Measurements from ENCODE around the gene NOS1AP.
A peak's percentile ranks its signal among the peaks of the same experiment; 100 is the strongest.

NOS1AP gene

GRCh38 chr1:162069334-162070093, at the start of gene NOS1AP:
TSS of gene NOS1AP (plus strand) at chr1:162069691. CDS start at chr1:162070178, 487 bp downstream.
- Histone ChIP-seq H3K9me3 (replicated peaks; ENCODE audit: insufficient read depth, low read length) (no peaks in the 10 kb centered on the region), H3K4me1 (ENCODE audit: low read length) (peaks cover 10% of the 10 kb centered on the region; the same call in 1 of the 2 replicates), H3K27ac (ENCODE audit: low read length) (no peak within 1 kb of the TSS), H3F3A (ENCODE audit: insufficient read depth, low read length) (0 out of 2 replicates have a peak, but pooled peaks cover 3% of the 10 kb centered on the region), H3K27me3 (replicated peaks; ENCODE audit: insufficient read depth, low read length) (0 out of 2 replicates have a peak, but pooled peaks cover 3% of the 10 kb centered on the region), H3K4me2 (ENCODE audit: low read depth, low read length) (peak within 1 kb of the TSS; percentile 96), H3K79me2 (ENCODE audit: low read length) (peaks cover 30% of the 10 kb centered on the region), H3K9me2 (replicated peaks; ENCODE audit: insufficient read depth, low read length) (no peaks in the 10 kb centered on the region), H3K4me3 (ENCODE audit: low read length) (peak within 1 kb of the TSS; percentile 87), H4K20me1 (ENCODE audit: insufficient read depth, low read length) (0 out of 2 replicates have a peak, but pooled peaks cover 2% of the 10 kb centered on the region), H3K36me3 (replicated peaks; ENCODE audit: insufficient read depth, low read length) (no peaks in the 10 kb centered on the region), H3K9ac (ENCODE audit: low read length) (peak within 1 kb of the TSS; percentile 64), H2AFZ (ENCODE audit: low read length) (peak within 1 kb of the TSS; percentile 86)
- no peak for TF ChIP-seq EZH2phosphoT487 (IDR thresholded peaks at IDR 0.05; ENCODE audit: low read length)
- no peak for TF ChIP-seq CTCF (IDR thresholded peaks at IDR 0.05; ENCODE audit: low read length)
- TF ChIP-seq EZH2 (optimal IDR thresholded peaks at IDR 0.05; ENCODE audit: low read depth, low read length), result no peak
- peak; percentile 93 for DNase-seq

DNA sequence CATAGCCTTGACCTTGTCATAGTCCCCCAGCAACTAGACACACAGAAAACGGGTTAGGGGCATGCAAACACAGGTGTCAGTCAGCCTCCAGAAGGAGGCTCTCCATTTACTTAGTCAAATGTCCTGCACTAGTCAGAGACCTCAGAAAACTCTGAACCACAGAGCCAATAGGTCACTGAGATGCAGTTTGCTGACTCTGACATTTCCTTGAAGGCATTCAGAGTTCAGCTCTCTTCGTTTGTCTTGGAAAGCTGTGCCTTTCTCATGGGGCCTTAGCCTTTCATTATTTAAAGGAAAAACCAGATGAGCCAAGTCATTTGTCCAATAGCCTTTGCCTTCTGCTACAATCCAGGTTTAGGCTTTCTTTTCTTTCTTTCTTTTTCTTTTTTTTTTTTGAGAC, 49.3 kb upstream of the NOS1AP start:
- no peak for TF ChIP-seq EZH2phosphoT487 (IDR thresholded peaks at IDR 0.05; ENCODE audit: low read length)
- no peak for TF ChIP-seq CTCF (IDR thresholded peaks at IDR 0.05; ENCODE audit: low read length)
- H3K4me1 ChIP-seq (ENCODE audit: low read length), result no peaks in the 10 kb centered on the region
- DNase-seq, result peak; percentile 40
- no peaks in the 10 kb centered on the region for H3K79me2 ChIP-seq (ENCODE audit: low read length)
- no peak overlapping the region for H2AFZ ChIP-seq (ENCODE audit: low read length)
- H3F3A ChIP-seq (ENCODE audit: insufficient read depth, low read length), result no peaks in the 10 kb centered on the region
- peaks cover 5% of the 10 kb centered on the region; the same call in 1 of the 2 replicates for H3K27me3 ChIP-seq (replicated peaks; ENCODE audit: insufficient read depth, low read length)
- H3K9me3 ChIP-seq (replicated peaks; ENCODE audit: insufficient read depth, low read length), result no peaks in the 10 kb centered on the region
- H3K4me2 ChIP-seq (ENCODE audit: low read depth, low read length), result no peak overlapping the region
- no peaks in the 10 kb centered on the region for H3K9me2 ChIP-seq (replicated peaks; ENCODE audit: insufficient read depth, low read length)
- H3K4me3 ChIP-seq (ENCODE audit: low read length), result no peak overlapping the region
- no peak overlapping the region for H3K27ac ChIP-seq (ENCODE audit: low read length)
- no peaks in the 10 kb centered on the region for H4K20me1 ChIP-seq (ENCODE audit: insufficient read depth, low read length)
- no peaks in the 10 kb centered on the region for H3K36me3 ChIP-seq (replicated peaks; ENCODE audit: insufficient read depth, low read length)
- H3K9ac ChIP-seq (ENCODE audit: low read length), result no peak overlapping the region

GRCh38 chr1:162021124-162021523, 48.4 kb upstream of the NOS1AP start:
- no peak overlapping the region for H3K27ac ChIP-seq (ENCODE audit: low read length)
- DNase-seq, result no peak
- no peak for TF ChIP-seq EZH2phosphoT487 (IDR thresholded peaks at IDR 0.05; ENCODE audit: low read length)
- TF ChIP-seq EZH2 (optimal IDR thresholded peaks at IDR 0.05; ENCODE audit: low read depth, low read length), result no peak
- TF ChIP-seq CTCF (IDR thresholded peaks at IDR 0.05; ENCODE audit: low read length), result no peak
- H3K4me3 ChIP-seq (ENCODE audit: low read length), result no peak overlapping the region
- H2AFZ ChIP-seq (ENCODE audit: low read length), result no peak overlapping the region
- no peaks in the 10 kb centered on the region for H3F3A ChIP-seq (ENCODE audit: insufficient read depth, low read length)
- H3K4me1 ChIP-seq (ENCODE audit: low read length), result no peaks in the 10 kb centered on the region
- no peak overlapping the region for H3K9ac ChIP-seq (ENCODE audit: low read length)
- H4K20me1 ChIP-seq (ENCODE audit: insufficient read depth, low read length), result no peaks in the 10 kb centered on the region
- H3K4me2 ChIP-seq (ENCODE audit: low read depth, low read length), result no peak overlapping the region
- no peaks in the 10 kb centered on the region for H3K9me3 ChIP-seq (replicated peaks; ENCODE audit: insufficient read depth, low read length)
- no peaks in the 10 kb centered on the region for H3K9me2 ChIP-seq (replicated peaks; ENCODE audit: insufficient read depth, low read length)
- no peaks in the 10 kb centered on the region for H3K79me2 ChIP-seq (ENCODE audit: low read length)
- H3K36me3 ChIP-seq (replicated peaks; ENCODE audit: insufficient read depth, low read length), result no peaks in the 10 kb centered on the region
- H3K27me3 ChIP-seq (replicated peaks; ENCODE audit: insufficient read depth, low read length), result peaks cover 5% of the 10 kb centered on the region; the same call in 1 of the 2 replicates
